KMS-11 (cell line): ENCODE results near the gene CSNK1A1.

ENCODE experiments used
- H2AFZ ChIP-seq: fragments of 200-600 bp; sonication (generic); 2 replicates; pipeline ENCODE4 v1.6.1; 2016; ENCODE audit warnings: antibody characterized with exemption, mixed run types, low read depth
- H3K27ac ChIP-seq: fragments of 200-600 bp; sonication (generic); 2 replicates; pipeline ENCODE4 v1.6.1; 2016; ENCODE audit warnings: mild to moderate bottlenecking, mixed run types
- H3K27me3 ChIP-seq: fragments of 200-600 bp; sonication (generic); 2 replicates; pipeline ENCODE4 v1.6.1; 2017; ENCODE audit warnings: mild to moderate bottlenecking, low read depth, mixed run types, moderate library complexity; ENCODE audit not compliant: insufficient read depth
- H3K36me3 ChIP-seq: fragments of 200-600 bp; sonication (generic); 2 replicates; pipeline ENCODE4 v1.6.1; 2017; ENCODE audit warnings: mild to moderate bottlenecking, mixed run types; ENCODE audit not compliant: insufficient read depth
- H3K4me1 ChIP-seq: fragments of 200-600 bp; sonication (generic); 2 replicates; pipeline ENCODE4 v1.6.1; 2016; ENCODE audit warnings: mild to moderate bottlenecking, low read depth, mixed run types; ENCODE audit not compliant: poor library complexity, severe bottlenecking
- H3K4me2 ChIP-seq: fragments of 200-600 bp; sonication (generic); 2 replicates; pipeline ENCODE4 v1.7.0; 2016; ENCODE audit warnings: mild to moderate bottlenecking, mixed run types
- H3K4me3 ChIP-seq: fragments of 200-600 bp; sonication (generic); IDR thresholded peaks from 2 replicates; pipeline ENCODE4 v1.6.1; 2017; ENCODE audit warnings: low read depth, low read length, mixed read lengths; ENCODE audit not compliant: insufficient read depth
- H3K79me2 ChIP-seq: fragments of 200-600 bp; sonication (generic); 2 replicates; pipeline ENCODE4 v1.6.1; 2016; ENCODE audit warnings: low read depth, mixed run types; ENCODE audit not compliant: insufficient read depth
- H3K9ac ChIP-seq: fragments of 200-600 bp; sonication (generic); 2 replicates; pipeline ENCODE4 v1.6.1; 2016; ENCODE audit warnings: mild to moderate bottlenecking, mixed run types
- H4K20me1 ChIP-seq: fragments of 200-600 bp; sonication (generic); 2 replicates; pipeline ENCODE4 v1.6.1; 2016; ENCODE audit warnings: mild to moderate bottlenecking, mixed run types; ENCODE audit not compliant: insufficient read depth
- TF ChIP-seq, protein P1 (sequence below): fragments of 200-600 bp; sonication (generic); conservative IDR thresholded peaks from 2 replicates; pipeline ENCODE4 v1.6.1; 2017; ENCODE audit warnings: low read depth, mild to moderate bottlenecking, antibody characterized with exemption, low read length, moderate library complexity, mixed read lengths

The CSNK1A1 gene

DNA sequence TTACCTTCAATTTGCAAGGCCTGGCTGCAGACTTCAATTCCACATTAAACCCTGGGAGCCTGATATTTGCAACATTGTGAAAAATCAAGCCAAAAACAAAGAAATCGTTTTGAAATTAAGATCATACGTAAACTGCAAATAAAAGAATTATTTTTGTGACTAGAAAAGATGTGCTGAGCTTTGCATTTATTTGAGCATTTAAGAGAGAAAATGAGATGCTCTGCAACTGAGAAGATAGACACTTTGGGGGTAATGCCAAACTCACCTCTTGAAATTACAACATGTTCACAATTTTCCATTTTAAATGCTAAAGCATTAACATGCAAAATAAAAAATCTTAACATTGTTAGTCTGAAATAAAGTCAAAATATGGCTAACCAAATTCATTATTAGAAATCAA, 46.6 kb downstream of the CSNK1A1 start:
- 0 out of 2 replicates have a peak, but pooled peaks cover 3% of the 10 kb centered on the region for H3K36me3 ChIP-seq
- H3K4me1 ChIP-seq, result no peaks in the 10 kb centered on the region
- no peak overlapping the region for H2AFZ ChIP-seq
- no peaks in the 10 kb centered on the region for H4K20me1 ChIP-seq
- no peak overlapping the region for H3K27ac ChIP-seq
- H3K79me2 ChIP-seq, result no peaks in the 10 kb centered on the region
- H3K27me3 ChIP-seq, result no peaks in the 10 kb centered on the region
- TF ChIP-seq, protein P1, sequence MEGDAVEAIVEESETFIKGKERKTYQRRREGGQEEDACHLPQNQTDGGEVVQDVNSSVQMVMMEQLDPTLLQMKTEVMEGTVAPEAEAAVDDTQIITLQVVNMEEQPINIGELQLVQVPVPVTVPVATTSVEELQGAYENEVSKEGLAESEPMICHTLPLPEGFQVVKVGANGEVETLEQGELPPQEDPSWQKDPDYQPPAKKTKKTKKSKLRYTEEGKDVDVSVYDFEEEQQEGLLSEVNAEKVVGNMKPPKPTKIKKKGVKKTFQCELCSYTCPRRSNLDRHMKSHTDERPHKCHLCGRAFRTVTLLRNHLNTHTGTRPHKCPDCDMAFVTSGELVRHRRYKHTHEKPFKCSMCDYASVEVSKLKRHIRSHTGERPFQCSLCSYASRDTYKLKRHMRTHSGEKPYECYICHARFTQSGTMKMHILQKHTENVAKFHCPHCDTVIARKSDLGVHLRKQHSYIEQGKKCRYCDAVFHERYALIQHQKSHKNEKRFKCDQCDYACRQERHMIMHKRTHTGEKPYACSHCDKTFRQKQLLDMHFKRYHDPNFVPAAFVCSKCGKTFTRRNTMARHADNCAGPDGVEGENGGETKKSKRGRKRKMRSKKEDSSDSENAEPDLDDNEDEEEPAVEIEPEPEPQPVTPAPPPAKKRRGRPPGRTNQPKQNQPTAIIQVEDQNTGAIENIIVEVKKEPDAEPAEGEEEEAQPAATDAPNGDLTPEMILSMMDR, result no peak
- no peak overlapping the region for H3K4me2 ChIP-seq
- no peak overlapping the region for H3K4me3 ChIP-seq
- H3K9ac ChIP-seq, result no peak overlapping the region

DNA sequence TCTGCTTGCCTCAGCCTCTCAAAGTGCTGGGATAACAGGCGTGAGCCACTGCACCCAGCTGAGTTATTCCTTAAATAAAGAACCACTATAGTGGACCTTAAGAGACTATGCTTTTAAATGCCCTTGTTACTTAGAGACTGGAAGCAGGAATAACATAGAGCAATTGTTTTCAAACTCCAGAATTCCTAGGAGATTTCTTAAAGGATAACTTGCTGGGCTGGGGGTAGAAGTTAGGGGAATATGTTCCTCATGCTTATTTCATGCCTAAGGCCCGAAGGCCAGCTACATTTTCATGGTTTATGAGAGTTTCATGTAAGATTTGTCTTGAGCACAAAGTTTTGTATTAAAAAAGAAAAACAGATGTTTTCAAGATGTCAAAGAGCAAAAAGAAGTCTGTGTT, 48.2 kb downstream of the CSNK1A1 start:
- Histone ChIP-seq H3K4me3 (no peak overlapping the region), H3K27me3 (no peaks in the 10 kb centered on the region), H3K4me2 (no peak overlapping the region), H2AFZ (no peak overlapping the region), H3K9ac (no peak overlapping the region), H3K27ac (no peak overlapping the region), H3K36me3 (0 out of 2 replicates have a peak, but pooled peaks cover 3% of the 10 kb centered on the region), H4K20me1 (no peaks in the 10 kb centered on the region), H3K79me2 (no peaks in the 10 kb centered on the region), H3K4me1 (no peaks in the 10 kb centered on the region)
- TF ChIP-seq, protein P1, result no peak

DNA sequence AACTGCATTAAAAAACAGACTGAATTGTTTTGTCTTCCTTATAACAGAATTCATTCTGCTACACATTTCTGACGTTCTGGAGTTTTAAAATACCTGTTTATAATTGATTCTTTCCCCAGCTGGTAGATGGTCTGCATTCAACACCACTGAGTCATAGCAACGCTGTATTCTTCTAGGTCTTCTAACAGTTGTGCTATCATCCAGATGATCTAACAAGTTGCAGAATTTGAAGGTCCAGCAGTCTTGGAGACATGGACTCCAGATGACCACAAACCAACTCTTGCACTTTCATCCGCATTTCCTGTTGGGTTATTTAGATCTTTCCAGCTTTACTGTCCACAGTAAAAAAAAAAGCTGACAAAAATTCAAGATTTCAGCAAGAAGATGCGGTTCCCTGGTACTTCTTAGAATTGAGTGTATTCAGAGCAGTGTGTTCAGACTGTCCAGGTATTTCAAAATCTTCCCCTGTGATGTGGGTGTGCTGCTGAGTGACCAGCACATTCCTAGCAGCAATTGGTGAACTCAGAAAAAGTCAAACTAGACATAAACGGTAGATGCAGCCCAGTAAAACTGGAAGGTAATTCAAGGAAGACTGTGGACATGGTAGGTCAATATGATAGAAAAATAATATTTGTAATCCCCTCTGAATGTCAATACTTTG, 50.2 kb downstream of the CSNK1A1 start:
- Histone ChIP-seq H3K79me2 (no peaks in the 10 kb centered on the region), H3K4me2 (no peak overlapping the region), H3K9ac (no peak overlapping the region), H3K36me3 (no peaks in the 10 kb centered on the region), H3K4me3 (no peak overlapping the region), H2AFZ (no peak overlapping the region), H3K27ac (no peak overlapping the region), H4K20me1 (no peaks in the 10 kb centered on the region), H3K4me1 (no peaks in the 10 kb centered on the region), H3K27me3 (no peaks in the 10 kb centered on the region)
- TF ChIP-seq, protein P1, result no peak

DNA sequence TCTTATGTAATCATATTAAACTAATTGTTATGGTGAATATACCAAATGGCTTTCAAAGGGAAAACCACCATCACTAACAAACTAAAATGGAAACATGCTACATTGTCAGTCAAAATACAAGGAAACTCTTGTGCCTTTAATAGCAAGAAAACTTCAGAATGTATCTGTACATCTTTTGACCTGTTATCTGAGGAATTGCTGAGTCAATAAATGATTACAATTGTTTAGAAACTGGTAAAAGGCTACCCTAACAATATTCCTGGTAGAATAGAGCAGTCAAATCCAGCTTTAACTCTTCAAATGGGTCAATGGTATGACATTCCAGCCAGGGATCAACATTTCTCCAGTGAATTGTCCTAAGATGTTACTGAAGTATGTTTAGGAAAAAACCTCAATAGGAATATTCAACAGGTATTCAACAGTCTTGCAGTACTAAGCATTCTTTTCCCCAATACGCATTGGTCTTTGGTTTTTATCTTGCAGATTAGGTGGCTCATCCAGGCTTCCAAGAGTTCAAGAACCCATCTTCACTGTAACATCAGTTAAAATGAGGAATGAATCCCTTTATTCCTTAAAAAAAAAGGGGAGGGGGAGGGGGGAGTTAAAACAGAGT, 52.4 kb downstream of the CSNK1A1 start:
- Histone ChIP-seq H3K79me2 (no peaks in the 10 kb centered on the region), H3K4me1 (no peaks in the 10 kb centered on the region), H4K20me1 (no peaks in the 10 kb centered on the region), H2AFZ (no peak overlapping the region), H3K27me3 (no peaks in the 10 kb centered on the region), H3K4me3 (no peak overlapping the region), H3K4me2 (no peak overlapping the region), H3K27ac (no peak overlapping the region), H3K9ac (no peak overlapping the region), H3K36me3 (no peaks in the 10 kb centered on the region)
- TF ChIP-seq, protein P1, result no peak
